Brain microvascular endothelial cell (primary cell): Measurements from ENCODE around the gene DPF3.
A peak's percentile ranks its signal among the peaks of the same experiment; 100 is the strongest.

Source experiments
- DNase-seq: peaks from one replicate; pipeline ENCODE4 v3.0.0-alpha.2; 2020
- H3K27ac ChIP-seq: fragments of 250-450 bp; sonication (Bioruptor Pico); 2 replicates; pipeline ENCODE4 v1.5.1; 2020; ENCODE audit warnings: mild to moderate bottlenecking, moderate library complexity
- H3K27me3 ChIP-seq: fragments of 250-450 bp; sonication (Bioruptor Pico); replicated peaks from 2 replicates; pipeline ENCODE4 v1.5.1; 2020; ENCODE audit warnings: mild to moderate bottlenecking
- H3K36me3 ChIP-seq: fragments of 250-450 bp; sonication (Bioruptor Pico); replicated peaks from 2 replicates; pipeline ENCODE4 v1.5.1; 2020; ENCODE audit warnings: mild to moderate bottlenecking
- H3K4me3 ChIP-seq: 2 replicates; pipeline ENCODE4 v1.5.1; 2011; ENCODE audit warnings: low read depth, mild to moderate bottlenecking, control low read depth, low read length, moderate library complexity
- CTCF ChIP-seq: IDR thresholded peaks from 2 replicates; pipeline ENCODE4 v1.5.1; 2011; ENCODE audit warnings: low read depth, mild to moderate bottlenecking, moderate library complexity, low read length, control low read depth, inconsistent platforms; ENCODE audit errors: missing control alignments
- in situ Hi-C: cut with HindIII; loops from 2 replicates; pipeline ENCODE4 v1.10.0; 2017; ENCODE audit warnings: low sequenced_read_pairs, low pct_ligation_motif_present

The DPF3 gene

GRCh38 chr14:72747652-72748051 is 146.2 kb downstream of the DPF3 start:
- DNase-seq, result no peak
- Histone ChIP-seq H3K36me3 (peaks cover 8% of the 10 kb centered on the region), H3K27ac (no peak overlapping the region), H3K27me3 (no peaks in the 10 kb centered on the region), H3K4me3 (no peak overlapping the region)
- TF ChIP-seq CTCF, result no peak
- in situ Hi-C loops, result no loop called here

- Histone ChIP-seq H3K4me3 (no peak overlapping the region), H3K36me3 (peaks cover 10% of the 10 kb centered on the region), H3K27ac (peak overlapping the region; percentile 79), H3K27me3 (no peaks in the 10 kb centered on the region)
- peak; percentile 62 for TF ChIP-seq CTCF
- in situ Hi-C loops, result no loop called here
- DNase-seq, result peak; percentile 64
These were observed 147.6 kb downstream of the DPF3 start for GRCh38 chr14:72745991-72746980.

DNA sequence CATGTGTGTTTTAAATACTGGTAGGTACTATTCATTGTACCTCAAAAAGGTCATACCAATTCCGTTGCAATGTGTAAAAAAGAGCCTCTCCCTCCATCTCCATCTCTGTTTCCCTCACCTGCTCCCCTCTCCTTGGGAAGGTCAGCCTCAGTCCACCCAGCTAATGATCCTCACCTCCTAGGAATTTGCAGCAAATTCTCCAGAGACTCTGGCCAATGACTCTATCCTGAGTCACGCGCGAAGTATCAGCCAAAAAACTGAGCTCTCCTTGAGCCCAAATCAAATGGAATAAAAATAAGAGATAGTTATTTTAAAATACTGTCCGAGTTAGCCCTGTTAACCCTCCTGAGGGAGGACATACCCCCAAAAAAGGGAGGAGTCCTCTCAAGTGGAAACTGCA is 148.4 kb downstream of the DPF3 start:
- no peak for TF ChIP-seq CTCF
- DNase-seq, result peak; percentile 80
- Histone ChIP-seq H3K27ac (peak overlapping the region; percentile 79), H3K4me3 (no peak overlapping the region), H3K27me3 (no peaks in the 10 kb centered on the region), H3K36me3 (peaks cover 10% of the 10 kb centered on the region)
- in situ Hi-C loops, result no loop called here

- Histone ChIP-seq H3K36me3 (peaks cover 10% of the 10 kb centered on the region), H3K27ac (no peak overlapping the region), H3K4me3 (no peak overlapping the region), H3K27me3 (no peaks in the 10 kb centered on the region)
- no peak for TF ChIP-seq CTCF
- no peak for DNase-seq
- in situ Hi-C loops, result no loop called here
These were observed 149.3 kb downstream of the DPF3 start for GRCh38 chr14:72744416-72745120.

- no peak for TF ChIP-seq CTCF
- DNase-seq, result no peak
- peaks cover 3% of the 10 kb centered on the region for H3K36me3 ChIP-seq
- H3K4me3 ChIP-seq, result no peak overlapping the region
- in situ Hi-C loops, result no loop called here
- no peak overlapping the region for H3K27ac ChIP-seq
- no peaks in the 10 kb centered on the region for H3K27me3 ChIP-seq
These were observed 150.3 kb downstream of the DPF3 start for GRCh38 chr14:72743626-72744025.
